Subcutaneous abdominal adipose tissue (tissue), 5 donors: ENCODE data around the gene ABLIM1.

Experiments
- H3K27ac ChIP-seq: one replicate; pipeline ENCODE4 v1.7.0; 2013; ENCODE audit warnings: low read depth, mild to moderate bottlenecking, inconsistent platforms, low read length, moderate library complexity
- H3K27me3 ChIP-seq, 5 donors: one replicate each; pipeline ENCODE4 v1.7.0; 2013; ENCODE audit warnings: low read length in 5 of 5, inconsistent platforms in 1 of 5; ENCODE audit not compliant: control insufficient read depth in 5 of 5, insufficient read depth in 4 of 5
- H3K36me3 ChIP-seq, 5 donors: one replicate each; pipeline ENCODE4 v1.7.0; 2013; ENCODE audit warnings: low read length in 5 of 5; ENCODE audit not compliant: control insufficient read depth in 5 of 5, insufficient read depth in 5 of 5
- H3K4me1 ChIP-seq, 5 donors: one replicate each; pipeline ENCODE4 v1.7.0; 2013; ENCODE audit warnings: low read length in 5 of 5, mild to moderate bottlenecking in 3 of 5, moderate library complexity in 1 of 5; ENCODE audit not compliant: control insufficient read depth in 5 of 5, insufficient read depth in 5 of 5
- H3K4me3 ChIP-seq, 5 donors: one replicate each; pipeline ENCODE4 v1.7.0; 2013; ENCODE audit warnings: low read length in 5 of 5, low read depth in 1 of 5
- H3K9ac ChIP-seq, 5 donors: one replicate each; pipeline ENCODE4 v1.7.0; 2013; ENCODE audit warnings: low read length in 5 of 5, mild to moderate bottlenecking in 4 of 5, moderate library complexity in 3 of 5
- H3K9me3 ChIP-seq, 5 donors: one replicate each; pipeline ENCODE4 v1.7.0; 2013; ENCODE audit warnings: low read length in 5 of 5; ENCODE audit not compliant: control insufficient read depth in 5 of 5
- donor health status: healthy.
- donor health status: healthy.
- donor health status: healthy.
- donor health status: healthy.
- donor health status: healthy.

ABLIM1 gene

GRCh38 chr10:114489521-114490310 lies 168.4 kb downstream of the ABLIM1 start:
- peaks cover 9 to 30% (median 20%) of the 10 kb centered on the region in 5 donors for H3K36me3 ChIP-seq

GRCh38 chr10:114487815-114488536 lies 170.1 kb downstream of the ABLIM1 start:
- Histone ChIP-seq H3K4me3 (no peak overlapping the region), H3K27me3 (no peaks in the 10 kb centered on the region), H3K27ac (no peak overlapping the region), H3K9me3 (no peaks in the 10 kb centered on the region), H3K36me3 (peaks cover 7 to 30% (median 20%) of the 10 kb centered on the region in 5 donors), H3K9ac (no peak overlapping the region), H3K4me1 (peaks cover 0 to 40% (median 23%) of the 10 kb centered on the region in 5 donors)

More at GRCh38 chr10:114489521-114490310, 168.4 kb downstream of the ABLIM1 start:
- H3K9ac ChIP-seq: no peak overlapping the region
- peaks cover 0 to 32% (median 14%) of the 10 kb centered on the region in 5 donors for H3K4me1 ChIP-seq
- H3K9me3 ChIP-seq: no peaks in the 10 kb centered on the region
- H3K27me3 ChIP-seq: no peaks in the 10 kb centered on the region
- H3K4me3 ChIP-seq: no peak overlapping the region
- H3K27ac ChIP-seq: no peak overlapping the region

GRCh38 chr10:114486938-114487814 lies 170.9 kb downstream of the ABLIM1 start:
- Histone ChIP-seq H3K9ac (no peak overlapping the region), H3K27me3 (no peaks in the 10 kb centered on the region), H3K36me3 (peaks cover 7 to 30% (median 20%) of the 10 kb centered on the region in 5 donors), H3K4me1 (peaks cover 0 to 37% (median 19%) of the 10 kb centered on the region in 5 donors), H3K9me3 (no peaks in the 10 kb centered on the region), H3K27ac (no peak overlapping the region), H3K4me3 (no peak overlapping the region)

- peaks cover 0 to 34% (median 13%) of the 10 kb centered on the region in 5 donors for H3K4me1 ChIP-seq
- peaks cover 7 to 30% (median 20%) of the 10 kb centered on the region in 5 donors for H3K36me3 ChIP-seq
- peak overlapping the region; percentile 21 for H3K27ac ChIP-seq
- no peak overlapping the region for H3K4me3 ChIP-seq
- no peaks in the 10 kb centered on the region for H3K27me3 ChIP-seq
- no peak overlapping the region for H3K9ac ChIP-seq
- no peaks in the 10 kb centered on the region for H3K9me3 ChIP-seq
These were observed 172.2 kb downstream of the ABLIM1 start for GRCh38 chr10:114485696-114486400.

- Histone ChIP-seq H3K4me3 (no peak overlapping the region), H3K27ac (no peak overlapping the region), H3K4me1 (peaks cover 0 to 31% (median 20%) of the 10 kb centered on the region in 5 donors), H3K9ac (no peak overlapping the region), H3K36me3 (peaks cover 7 to 22% (median 16%) of the 10 kb centered on the region in 5 donors), H3K9me3 (no peaks in the 10 kb centered on the region), H3K27me3 (no peaks in the 10 kb centered on the region)
These were observed 174.5 kb downstream of the ABLIM1 start for GRCh38 chr10:114483575-114483974.

GRCh38 chr10:114482480-114483304 lies 175.4 kb downstream of the ABLIM1 start:
- Histone ChIP-seq H3K4me3 (no peak overlapping the region), H3K9me3 (no peaks in the 10 kb centered on the region), H3K27ac (no peak overlapping the region), H3K9ac (no peak overlapping the region), H3K36me3 (peaks cover 7 to 18% (median 14%) of the 10 kb centered on the region in 5 donors), H3K4me1 (peaks cover 0 to 31% (median 20%) of the 10 kb centered on the region in 5 donors), H3K27me3 (no peaks in the 10 kb centered on the region)

GRCh38 chr10:114481055-114481454 lies 177.0 kb downstream of the ABLIM1 start:
- Histone ChIP-seq H3K4me3 (no peak overlapping the region), H3K27ac (no peak overlapping the region), H3K9ac (no peak overlapping the region), H3K27me3 (no peaks in the 10 kb centered on the region), H3K4me1 (peaks cover 0 to 36% (median 20%) of the 10 kb centered on the region in 5 donors), H3K36me3 (peaks cover 0 to 7% (median 6%) of the 10 kb centered on the region in 5 donors), H3K9me3 (no peaks in the 10 kb centered on the region)

GRCh38 chr10:114479836-114480235 lies 178.2 kb downstream of the ABLIM1 start:
- no peak overlapping the region for H3K9ac ChIP-seq
- peaks cover 0 to 3% (median 1%) of the 10 kb centered on the region in 5 donors for H3K36me3 ChIP-seq
- no peaks in the 10 kb centered on the region for H3K27me3 ChIP-seq
- H3K4me3 ChIP-seq: no peak overlapping the region
- peaks cover 0 to 30% (median 20%) of the 10 kb centered on the region in 5 donors for H3K4me1 ChIP-seq
- H3K9me3 ChIP-seq: no peaks in the 10 kb centered on the region
- peak overlapping the region; percentile 25 for H3K27ac ChIP-seq
